T-helper 17 cell (primary cell): ENCODE measurements around the gene ATG16L2. TPM values are rescaled to one million over a fixed set of nuclear protein-coding genes. Genes with fewer than 3 reads are reported as not detected.

Experiments
- ATAC-seq: fragments of 150-1000 bp; cut with Tn5 transposase; 2 replicates; pipeline ENCODE4 v1.10.0; 2021; ENCODE audit warnings: mild to moderate bottlenecking, moderate library complexity
- DNase-seq, 3 donors: peaks; one replicate each; pipeline versions ENCODE4 v3.0.0 to v3.0.0-alpha.2; 2020 to 2021
- H3K9me3 ChIP-seq: one replicate; pipeline ENCODE4 v1.7.0; 2013; ENCODE audit warnings: low read length, mild to moderate bottlenecking; ENCODE audit not compliant: control insufficient read depth, poor library complexity, severe bottlenecking
- H3K27ac Mint-ChIP-seq: one replicate; pipeline ENCODE4 v1.8.0; 2022; ENCODE audit warnings: mild to moderate bottlenecking, moderate library complexity, mixed read lengths
- H3K27me3 Mint-ChIP-seq: one replicate; pipeline ENCODE4 v1.8.0; 2022; ENCODE audit warnings: mixed read lengths
- H3K36me3 Mint-ChIP-seq: one replicate; pipeline ENCODE4 v1.8.0; 2022; ENCODE audit warnings: low read depth, mixed read lengths
- H3K4me1 Mint-ChIP-seq: one replicate; pipeline ENCODE4 v1.8.0; 2022; ENCODE audit warnings: mild to moderate bottlenecking, mixed read lengths
- H3K4me3 Mint-ChIP-seq: one replicate; pipeline ENCODE4 v1.8.0; 2022; ENCODE audit warnings: mild to moderate bottlenecking, moderate library complexity, mixed read lengths
- total RNA-seq, 4 donors: library from RNA in 2 of 4; stranded (reverse) in 2 of 4; gene quantifications; one replicate each; pipeline ENCODE4 v1.2.3 and lab custom pipeline; 2022 to 2026

Gene ATG16L2
- total RNA-seq, 2 donors from 2014 or later = 95.4 to 121 TPM

DNA sequence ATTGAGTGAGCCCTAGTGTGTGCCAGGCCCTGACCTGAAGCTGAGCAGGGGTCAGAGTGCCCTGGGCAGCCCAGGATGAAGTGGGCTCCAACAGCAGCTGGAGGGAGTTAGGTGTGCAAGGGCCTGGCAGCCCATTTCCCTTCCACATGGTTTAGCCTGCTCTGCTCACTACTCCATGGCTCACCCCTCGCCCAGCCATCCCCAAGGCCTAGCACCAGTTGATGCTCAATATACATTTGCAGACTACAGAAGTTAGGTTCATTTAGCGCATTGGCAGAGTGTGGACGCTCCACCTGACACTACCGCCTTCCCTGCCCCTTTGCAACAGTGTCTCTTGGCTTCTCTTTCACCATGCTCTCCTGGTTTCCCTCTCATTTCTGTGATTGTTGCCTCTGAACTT, 3.8 kb downstream of the ATG16L2 start:
- Mint-ChIP-seq H3K27me3 (no peaks in the 10 kb centered on the region), H3K27ac (peak overlapping the region; percentile 99), H3K4me1 (peaks cover 27% of the 10 kb centered on the region), H3K4me3 (peak overlapping the region; percentile 31), H3K36me3 (peaks cover 13% of the 10 kb centered on the region)
- DNase-seq (no peak), ATAC-seq (no peak)
- no peaks in the 10 kb centered on the region for H3K9me3 ChIP-seq

DNA sequence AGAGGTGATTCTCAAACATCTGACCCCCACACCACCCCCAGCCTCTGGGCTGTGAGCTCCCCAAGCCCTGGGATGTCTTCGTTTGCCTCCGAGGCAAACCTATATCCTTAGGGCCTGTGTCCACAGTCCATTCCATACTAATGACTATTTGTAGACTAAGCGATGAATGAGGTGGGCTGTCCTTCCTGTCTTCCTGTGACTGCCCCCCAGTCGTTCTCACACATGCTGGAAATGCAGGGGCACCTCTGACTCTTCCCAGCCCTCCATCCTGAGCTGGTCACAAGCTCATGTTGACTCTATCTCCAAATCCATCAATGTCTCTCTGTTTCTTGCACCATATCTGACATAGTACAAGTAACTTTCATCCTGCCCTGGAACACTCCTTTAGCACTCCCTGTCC, 4.8 kb downstream of the ATG16L2 start:
- no peaks in the 10 kb centered on the region for H3K9me3 ChIP-seq
- H3K36me3 Mint-ChIP-seq = peaks cover 13% of the 10 kb centered on the region
- H3K4me3 Mint-ChIP-seq = no peak overlapping the region
- no peaks in the 10 kb centered on the region for H3K27me3 Mint-ChIP-seq
- no peak for DNase-seq
- H3K4me1 Mint-ChIP-seq = peaks cover 22% of the 10 kb centered on the region
- H3K27ac Mint-ChIP-seq = peak overlapping the region; percentile 81
- no peak for ATAC-seq

DNA sequence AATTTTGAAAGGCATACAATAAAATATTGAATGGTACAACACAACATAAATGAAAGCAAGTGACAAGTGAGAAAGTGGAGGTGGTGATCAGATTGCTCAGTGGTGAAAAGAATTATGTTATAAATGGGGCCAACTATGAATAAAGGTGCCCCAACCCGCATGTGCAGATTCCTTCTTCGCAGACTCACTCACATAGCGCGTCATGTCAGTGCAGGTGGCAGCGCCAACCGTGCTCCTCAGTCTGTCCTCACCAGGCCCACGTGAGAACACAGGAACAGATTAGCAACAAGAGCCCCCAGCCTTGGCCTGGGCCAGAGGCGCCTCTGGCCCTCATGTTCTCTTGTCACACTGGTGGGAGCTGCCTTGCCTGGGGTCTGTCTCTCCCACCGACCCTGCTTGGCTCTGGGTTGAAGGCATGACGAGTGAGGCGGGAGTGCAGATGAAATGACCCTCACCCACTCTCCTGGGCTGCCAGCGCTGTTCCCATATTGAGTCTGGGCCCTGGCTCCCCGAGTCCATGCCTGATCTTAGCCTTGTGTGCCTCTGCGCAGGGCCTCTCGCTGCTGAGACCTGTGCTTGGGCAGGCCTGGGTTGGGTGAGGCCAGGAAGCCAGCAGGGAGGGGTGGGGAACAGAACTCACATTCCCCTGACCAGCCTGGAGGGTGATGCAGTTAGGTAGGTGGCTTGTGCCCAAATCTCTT, 6.4 kb downstream of the ATG16L2 start:
- H3K9me3 ChIP-seq = no peaks in the 10 kb centered on the region
- Mint-ChIP-seq H3K27me3 (no peaks in the 10 kb centered on the region), H3K27ac (peak overlapping the region; percentile 47), H3K36me3 (peaks cover 13% of the 10 kb centered on the region), H3K4me1 (peaks cover 25% of the 10 kb centered on the region), H3K4me3 (peak overlapping the region; percentile 65)
- ATAC-seq (no peak), DNase-seq (no peak)

GRCh38 chr11:72821221-72821919, 7.2 kb downstream of the ATG16L2 start:
- peak overlapping the region; percentile 65 for H3K4me3 Mint-ChIP-seq
- peaks cover 13% of the 10 kb centered on the region for H3K36me3 Mint-ChIP-seq

DNA sequence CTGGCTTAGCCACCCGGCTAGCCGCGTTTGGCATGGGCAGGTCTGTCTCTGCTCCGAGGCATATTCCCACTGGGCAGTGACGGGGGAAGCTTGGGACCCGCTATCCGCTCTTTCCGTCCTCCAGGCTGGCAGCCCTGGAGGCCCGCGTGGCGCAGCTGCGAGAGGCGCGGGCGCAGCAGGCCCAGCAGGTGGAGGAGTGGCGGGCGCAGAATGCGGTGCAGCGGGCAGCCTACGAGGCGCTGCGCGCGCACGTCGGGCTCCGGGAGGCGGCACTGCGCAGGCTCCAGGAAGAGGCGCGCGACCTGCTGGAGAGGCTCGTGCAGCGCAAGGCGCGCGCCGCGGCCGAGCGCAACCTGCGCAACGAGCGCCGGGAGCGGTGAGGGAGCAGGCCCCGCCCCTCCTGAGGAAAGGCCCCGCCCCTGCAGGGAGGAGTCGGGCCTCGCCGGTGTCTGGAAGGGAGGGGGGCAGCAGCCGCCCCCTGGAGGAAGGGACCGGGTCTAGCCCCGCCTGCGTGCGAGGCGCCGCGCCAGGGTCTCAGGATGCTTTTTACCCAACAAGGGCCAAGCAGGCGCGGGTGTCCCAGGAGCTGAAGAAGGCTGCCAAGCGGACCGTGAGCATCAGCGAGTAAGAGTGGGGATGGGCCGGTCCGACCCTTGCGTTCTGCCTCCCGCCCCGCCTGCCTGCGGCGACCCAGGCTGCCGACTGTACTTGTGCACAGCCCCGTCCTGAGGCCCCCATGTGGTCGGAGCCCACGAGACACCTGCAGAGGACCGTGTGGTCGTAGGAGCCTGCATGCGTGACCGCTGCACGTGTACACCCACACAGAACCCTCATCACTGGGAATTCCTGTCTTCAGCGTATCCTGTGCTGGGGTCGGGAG, 7.9 kb downstream of the ATG16L2 start:
- H3K36me3 Mint-ChIP-seq = peaks cover 13% of the 10 kb centered on the region
- H3K27me3 Mint-ChIP-seq = no peaks in the 10 kb centered on the region
- peaks cover 21% of the 10 kb centered on the region for H3K4me1 Mint-ChIP-seq
- peak overlapping the region; percentile 43 for H3K4me3 Mint-ChIP-seq
- DNase-seq = peak; percentile 83 to 92 (median 90)
- peak; percentile 90 for ATAC-seq
- H3K9me3 ChIP-seq = no peaks in the 10 kb centered on the region
- H3K27ac Mint-ChIP-seq = peak overlapping the region; percentile 34

More at GRCh38 chr11:72821221-72821919, 7.2 kb downstream of the ATG16L2 start:
- Mint-ChIP-seq H3K27me3 (no peaks in the 10 kb centered on the region), H3K4me1 (peaks cover 24% of the 10 kb centered on the region), H3K27ac (peak overlapping the region; percentile 47)
- DNase-seq = no peak
- H3K9me3 ChIP-seq = no peaks in the 10 kb centered on the region
- ATAC-seq = no peak

DNA sequence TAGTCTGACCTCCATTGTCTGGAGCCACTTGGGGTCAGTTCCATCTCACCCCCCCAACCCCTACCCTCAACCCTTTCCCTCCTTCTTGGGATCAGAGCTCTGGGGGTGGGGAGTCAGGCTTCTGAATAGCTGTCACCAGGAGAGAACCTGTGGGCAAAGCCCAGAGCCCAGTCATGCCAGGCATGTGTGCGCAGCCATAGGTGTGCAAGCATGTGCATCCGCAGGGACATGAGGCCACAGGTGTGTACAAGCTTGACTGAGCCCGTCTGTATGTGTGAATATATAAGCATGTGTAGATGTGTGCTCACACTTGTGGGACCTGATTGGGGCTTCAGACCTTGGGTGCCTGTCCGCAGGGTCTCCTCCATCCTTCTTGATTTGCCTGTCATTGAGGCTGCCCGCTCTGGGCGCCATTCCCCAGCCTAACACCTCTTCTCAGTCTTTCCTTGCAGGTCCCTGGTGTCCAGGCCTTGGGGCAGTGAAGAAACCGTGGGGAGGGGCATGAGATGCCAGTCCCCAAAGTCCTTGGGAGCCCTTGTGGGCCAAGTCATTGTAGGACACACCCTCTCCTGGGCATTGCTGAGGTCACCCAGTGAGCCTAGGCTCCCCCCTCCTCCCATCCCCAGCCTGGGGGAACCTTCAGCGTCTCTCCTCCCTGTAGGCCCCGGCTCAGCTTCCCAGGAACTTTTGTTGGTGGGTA, 9.0 kb downstream of the ATG16L2 start:
- ATAC-seq (no peak), DNase-seq (no peak)
- H3K4me1 Mint-ChIP-seq = peaks cover 15% of the 10 kb centered on the region
- H3K4me3 Mint-ChIP-seq = peak overlapping the region; percentile 52
- H3K36me3 Mint-ChIP-seq = peaks cover 6% of the 10 kb centered on the region
- no peaks in the 10 kb centered on the region for H3K27me3 Mint-ChIP-seq
- H3K27ac Mint-ChIP-seq = peak overlapping the region; percentile 34
- no peaks in the 10 kb centered on the region for H3K9me3 ChIP-seq

- no peak for DNase-seq
- H3K4me1 Mint-ChIP-seq = peaks cover 13% of the 10 kb centered on the region
- H3K36me3 Mint-ChIP-seq = peaks cover 4% of the 10 kb centered on the region
- ATAC-seq = no peak
- H3K27ac Mint-ChIP-seq = peak overlapping the region; percentile 34
- no peaks in the 10 kb centered on the region for H3K9me3 ChIP-seq
- H3K27me3 Mint-ChIP-seq = no peaks in the 10 kb centered on the region
- H3K4me3 Mint-ChIP-seq = no peak overlapping the region
These were observed 9.8 kb downstream of the ATG16L2 start for GRCh38 chr11:72824020-72824419.

- Mint-ChIP-seq H3K4me1 (peaks cover 11% of the 10 kb centered on the region), H3K36me3 (peaks cover 2% of the 10 kb centered on the region), H3K27ac (peak overlapping the region; percentile 75), H3K27me3 (no peaks in the 10 kb centered on the region), H3K4me3 (no peak overlapping the region)
- DNase-seq (no peak), ATAC-seq (no peak)
- no peaks in the 10 kb centered on the region for H3K9me3 ChIP-seq
These were observed 10.7 kb downstream of the ATG16L2 start for GRCh38 chr11:72824811-72825505.

- H3K36me3 Mint-ChIP-seq = peaks cover under 1% of the 10 kb centered on the region
These were observed 11.4 kb downstream of the ATG16L2 start for GRCh38 chr11:72825661-72826060.

GRCh38 chr11:72826191-72826941, 12.2 kb downstream of the ATG16L2 start:
- ATAC-seq = no peak
- Mint-ChIP-seq H3K4me3 (no peak overlapping the region), H3K27ac (peak overlapping the region; percentile 75), H3K4me1 (peaks cover 17% of the 10 kb centered on the region), H3K27me3 (no peaks in the 10 kb centered on the region), H3K36me3 (peaks cover 3% of the 10 kb centered on the region)
- DNase-seq = no peak
- no peaks in the 10 kb centered on the region for H3K9me3 ChIP-seq

More at GRCh38 chr11:72825661-72826060, 11.4 kb downstream of the ATG16L2 start:
- H3K4me3 Mint-ChIP-seq = no peak overlapping the region
- no peak for ATAC-seq
- peak overlapping the region; percentile 75 for H3K27ac Mint-ChIP-seq
- H3K4me1 Mint-ChIP-seq = peaks cover 13% of the 10 kb centered on the region
- no peak for DNase-seq
- no peaks in the 10 kb centered on the region for H3K27me3 Mint-ChIP-seq
- no peaks in the 10 kb centered on the region for H3K9me3 ChIP-seq

DNA sequence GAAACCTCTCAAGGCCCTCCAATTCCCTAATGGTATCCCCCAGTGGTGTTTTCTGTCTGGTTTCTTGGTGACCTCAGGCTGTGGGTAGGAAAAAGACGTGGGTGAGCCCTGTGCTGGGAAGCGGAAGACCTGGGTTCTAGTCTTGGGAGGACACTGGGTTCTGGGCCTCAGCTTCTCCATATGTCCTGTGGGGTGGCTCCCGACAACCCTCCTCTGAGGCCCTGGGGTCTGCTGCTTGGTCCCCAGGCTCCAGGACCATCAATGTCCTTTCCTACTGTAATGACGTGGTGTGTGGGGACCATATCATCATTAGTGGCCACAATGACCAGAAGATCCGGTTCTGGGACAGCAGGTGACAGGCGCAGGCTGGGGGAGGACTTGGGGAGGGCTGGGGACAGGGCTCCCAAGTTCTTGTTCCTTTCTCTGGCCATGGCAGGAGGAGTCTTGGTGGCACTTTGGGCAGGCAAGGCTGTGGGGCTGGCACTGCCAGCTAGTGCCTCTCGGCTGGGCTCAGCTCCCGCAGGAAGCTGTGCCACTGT, 12.8 kb downstream of the ATG16L2 start:
- peaks cover 3% of the 10 kb centered on the region for H3K36me3 Mint-ChIP-seq
- no peaks in the 10 kb centered on the region for H3K9me3 ChIP-seq
- no peak overlapping the region for H3K27ac Mint-ChIP-seq
- ATAC-seq (no peak), DNase-seq (no peak)
- peaks cover 22% of the 10 kb centered on the region for H3K4me1 Mint-ChIP-seq
- H3K27me3 Mint-ChIP-seq = no peaks in the 10 kb centered on the region
- H3K4me3 Mint-ChIP-seq = no peak overlapping the region
